Activated naive CD4-positive, alpha-beta T cell treated with anti-CD3 and anti-CD28 coated beads, Interleukin-2, amount 50 U/mL, for 72 hours (primary cell): ENCODE results near the gene IST1. TPM values are rescaled to one million over a fixed set of nuclear protein-coding genes. Genes with fewer than 3 reads are reported as not detected.
A peak's percentile ranks its signal among the peaks of the same experiment; 100 is the strongest.

ENCODE experiments used
- ATAC-seq, 2 donors: fragments of 150-1000 bp; cut with Tn5 transposase; 2 replicates each; pipeline ENCODE4 v1.10.0; 2021; ENCODE audit warnings: mild to moderate bottlenecking in 2 of 2, moderate library complexity in 2 of 2
- DNase-seq, 2 donors: peaks; one replicate each; pipeline ENCODE4 v3.0.0; 2021 to 2022; ENCODE audit warnings: low spot score in 2 of 2
- H3K27ac Mint-ChIP-seq, 2 donors: one replicate each; pipeline ENCODE4 v1.8.0; 2022; ENCODE audit warnings: mild to moderate bottlenecking in 2 of 2, mixed read lengths in 2 of 2
- H3K36me3 Mint-ChIP-seq, 2 donors: one replicate each; pipeline ENCODE4 v1.8.0; 2022; ENCODE audit warnings: mixed read lengths in 2 of 2
- H3K9me3 Mint-ChIP-seq, 2 donors: one replicate each; pipeline ENCODE4 v1.8.0; 2022; ENCODE audit warnings: mixed read lengths in 2 of 2
- total RNA-seq, 2 donors: library from RNA; stranded (reverse); gene quantifications; one replicate each; pipeline ENCODE4 v1.2.3, GENCODE V29; 2022

IST1 gene
- total RNA-seq, 2 donors from 2014 or later = 166 to 256 TPM

DNA sequence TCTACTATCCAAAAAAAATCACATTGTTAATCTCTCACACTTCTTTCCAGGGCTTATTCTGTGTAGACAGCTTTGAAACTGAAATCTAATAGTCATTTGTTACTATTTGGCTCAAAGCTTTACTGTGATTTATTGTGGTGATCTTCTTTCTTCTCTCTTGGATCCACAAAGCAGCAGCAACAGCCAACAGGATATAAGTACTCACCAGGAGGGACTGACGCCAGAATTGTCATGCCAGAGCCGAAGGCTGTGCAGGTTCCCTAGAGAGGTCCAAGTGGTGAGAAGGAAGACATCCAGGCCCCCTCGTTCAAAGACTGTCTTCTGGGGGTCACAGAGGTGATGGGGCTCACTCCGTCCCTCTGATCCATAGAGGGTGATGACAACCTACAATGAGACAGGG is 71.6 kb downstream of the IST1 start:
- no peak overlapping the region for H3K27ac Mint-ChIP-seq
- no peak for ATAC-seq
- no peaks in the 10 kb centered on the region for H3K36me3 Mint-ChIP-seq
- no peak for DNase-seq
- no peaks in the 10 kb centered on the region for H3K9me3 Mint-ChIP-seq

DNA sequence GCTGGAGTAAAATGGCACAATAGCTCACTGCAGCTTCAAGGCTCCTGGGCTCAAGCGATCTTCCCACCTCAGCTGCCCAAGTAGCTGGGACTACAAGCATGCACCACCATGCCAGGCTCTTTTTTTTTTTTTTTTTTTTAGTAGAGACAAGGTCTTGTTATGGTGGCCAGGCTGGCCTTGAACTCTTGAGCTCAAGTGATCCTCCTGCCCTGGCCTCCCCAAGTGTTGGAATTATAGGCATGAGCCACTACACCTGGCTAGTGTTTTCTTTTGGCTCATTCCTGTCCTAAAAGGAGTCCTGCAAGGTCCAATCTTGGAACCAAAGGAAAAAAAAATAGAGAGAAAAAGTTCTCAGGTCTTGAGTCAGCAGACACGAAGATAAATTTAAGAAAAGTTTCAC is 74.0 kb downstream of the IST1 start:
- no peak for DNase-seq
- Mint-ChIP-seq H3K36me3 (no peaks in the 10 kb centered on the region), H3K9me3 (no peaks in the 10 kb centered on the region), H3K27ac (no peak overlapping the region)
- no peak for ATAC-seq

DNA sequence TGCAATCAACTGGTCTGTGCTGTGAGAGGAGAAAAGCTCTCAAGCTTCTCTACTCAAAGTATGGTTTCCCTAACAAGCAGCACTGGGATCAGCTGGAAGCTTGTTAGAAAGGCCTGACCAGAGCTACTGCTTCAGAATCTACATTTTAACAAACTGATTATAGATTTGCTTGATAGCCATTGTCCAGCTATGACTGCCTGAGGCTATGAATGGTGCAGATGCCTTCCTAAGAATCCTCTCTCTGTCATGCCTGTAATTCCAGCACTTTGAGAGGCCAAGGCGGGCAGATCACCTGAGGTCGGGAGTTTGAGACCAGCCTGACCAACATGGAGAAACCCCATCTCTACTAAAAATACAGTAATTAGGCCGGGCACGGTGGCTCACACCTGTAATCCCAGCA is 76.2 kb downstream of the IST1 start:
- no peaks in the 10 kb centered on the region for H3K9me3 Mint-ChIP-seq
- H3K27ac Mint-ChIP-seq = peak overlapping the region in 1 of 2 donors; percentile 59
- ATAC-seq (no peak), DNase-seq (no peak)
- H3K36me3 Mint-ChIP-seq = no peaks in the 10 kb centered on the region

DNA sequence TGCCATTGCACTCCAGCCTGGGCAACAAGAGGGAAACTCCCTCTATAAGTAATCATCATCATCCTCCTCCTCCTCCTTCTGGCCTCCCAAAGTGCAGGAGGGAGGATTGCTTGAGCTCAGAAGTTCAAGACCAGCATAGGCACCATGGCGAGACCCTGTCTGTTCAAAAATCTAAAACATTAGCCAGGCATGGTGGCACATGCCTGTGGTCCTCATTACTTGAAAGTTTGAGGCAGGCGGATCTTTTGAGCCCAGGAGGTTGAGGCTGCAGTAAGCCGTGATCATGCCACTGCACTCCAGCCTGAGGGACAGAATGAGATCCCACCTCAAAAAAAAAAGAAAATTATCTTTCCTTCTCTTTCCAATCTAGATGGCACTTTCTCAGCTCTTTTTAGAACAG is 77.0 kb downstream of the IST1 start:
- ATAC-seq = no peak
- Mint-ChIP-seq H3K36me3 (no peaks in the 10 kb centered on the region), H3K27ac (no peak overlapping the region), H3K9me3 (no peaks in the 10 kb centered on the region)
- no peak for DNase-seq

DNA sequence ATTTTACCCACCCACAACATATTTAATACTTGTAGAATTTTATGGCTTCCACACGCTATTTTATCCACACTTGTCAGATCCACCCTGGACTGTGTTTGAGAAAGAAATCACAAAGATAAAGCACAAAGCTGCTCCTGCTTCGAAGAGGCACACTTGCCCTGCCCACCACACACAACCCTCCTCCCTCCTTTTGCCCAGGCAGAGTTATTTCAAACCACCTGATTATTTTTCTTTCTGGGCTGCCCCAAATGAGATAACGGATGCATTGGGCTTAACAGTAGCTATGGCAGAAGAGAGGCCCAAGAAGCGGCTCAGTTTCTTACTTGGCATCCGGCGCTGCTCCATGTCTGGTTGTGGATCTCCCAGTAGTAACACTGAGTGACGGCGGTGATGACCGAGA is 77.7 kb downstream of the IST1 start:
- Mint-ChIP-seq H3K9me3 (no peaks in the 10 kb centered on the region), H3K27ac (no peak overlapping the region), H3K36me3 (no peaks in the 10 kb centered on the region)
- no peak for DNase-seq
- ATAC-seq = no peak

DNA sequence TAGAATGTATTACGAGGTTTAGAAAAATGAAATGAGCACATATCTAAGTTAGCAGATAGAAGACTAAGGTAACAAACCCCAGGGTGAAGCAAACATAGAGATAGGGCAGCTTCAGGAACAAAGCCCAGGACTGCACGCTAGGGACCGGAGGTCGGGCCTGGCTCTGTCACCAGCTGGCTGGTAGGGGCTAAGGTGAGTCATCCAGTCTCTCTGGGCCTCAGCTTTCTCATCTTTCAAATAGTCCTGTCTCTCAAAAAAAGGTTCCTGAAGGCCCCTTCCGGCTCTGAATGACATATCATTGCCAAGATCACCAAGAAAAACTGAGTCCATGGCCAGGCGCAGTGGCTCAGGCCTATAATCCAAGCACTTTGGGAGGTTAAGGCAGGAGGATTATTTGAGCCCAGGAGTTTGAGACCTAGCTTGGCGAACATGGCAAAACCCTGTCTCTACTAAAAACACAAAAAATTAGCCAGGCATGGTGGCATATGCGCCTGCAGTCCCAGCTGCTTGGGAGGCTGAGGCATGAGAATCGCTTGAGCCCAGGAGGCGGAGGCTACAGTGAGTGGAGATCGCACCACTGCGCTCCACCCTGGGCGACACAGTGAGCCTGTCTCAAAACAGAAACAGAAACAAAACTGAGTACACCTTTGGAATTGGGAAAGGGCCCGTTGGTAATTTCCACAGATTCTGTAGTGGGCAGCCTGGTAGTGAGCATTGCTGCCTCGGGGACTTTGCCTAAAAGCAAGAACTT is 78.9 kb downstream of the IST1 start:
- no peak overlapping the region for H3K27ac Mint-ChIP-seq
- no peaks in the 10 kb centered on the region for H3K36me3 Mint-ChIP-seq
- ATAC-seq = no peak
- no peaks in the 10 kb centered on the region for H3K9me3 Mint-ChIP-seq
- DNase-seq = no peak

Other genes with a start within 250 kb of the IST1 start
- gene PHLPP2, start 170.8 kb upstream of the IST1 start, total RNA-seq = 1 to 10 TPM; 6.4 to 9.4 TPM
- gene AP1G1, start 86.7 kb upstream of the IST1 start, total RNA-seq = 10 to 100 TPM; 73.1 to 79.0 TPM
- 10 to 100 TPM; 17.0 to 33.0 TPM for gene ATXN1L, start 49.6 kb upstream of the IST1 start, total RNA-seq
- gene ZNF821, start 11.3 kb upstream of the IST1 start, total RNA-seq = 1 to 10 TPM; 6.6 to 7.3 TPM
- gene PKD1L3, start 104.9 kb downstream of the IST1 start, total RNA-seq = under 1 TPM; 0.07 to 0.10 TPM
- 10 to 100 TPM; 16.8 to 18.7 TPM for gene DHODH, start 113.2 kb downstream of the IST1 start, total RNA-seq
- gene HP, start 159.0 kb downstream of the IST1 start, total RNA-seq = not detected
- not detected for gene HPR, start 167.7 kb downstream of the IST1 start, total RNA-seq
- 10 to 100 TPM; 18.0 to 25.5 TPM for gene TXNL4B, start 198.1 kb downstream of the IST1 start, total RNA-seq
- 100 to 1,000 TPM in 1 of 2 donors, 10 to 100 TPM in 1; 81.2 to 119 TPM for gene DHX38, start 198.3 kb downstream of the IST1 start, total RNA-seq